Adrenal gland (tissue), 12 donors: ENCODE results near the gene CLCF1. TPM values are rescaled to one million over a fixed set of nuclear protein-coding genes. Genes with fewer than 3 reads are reported as not detected.
A peak's percentile ranks its signal among the peaks of the same experiment; 100 is the strongest.

Experiments
- DNase-seq, 7 donors: peaks; one replicate each; pipeline ENCODE4 v3.0.0-alpha.2; 2019 to 2020
- H3K27ac ChIP-seq, 5 donors: fragments of 200-600 bp; sonication (generic) in 4 of 5; 1 replicate in 3 of 5; 2 replicates in 2 of 5; pipeline versions ENCODE4 v1.5.1 to v1.8.0; 2016 to 2020; ENCODE audit warnings: mild to moderate bottlenecking in 1 of 5
- H3K27me3 ChIP-seq: fragments of 200-600 bp; 2 replicates; pipeline ENCODE4 v1.8.0; 2021
- H3K36me3 ChIP-seq, 2 donors: fragments of 200-600 bp; replicated peaks in 1 of 2; 1 replicate in 1 of 2; 2 replicates in 1 of 2; pipeline versions ENCODE4 v1.5.1 to v1.8.0; 2018 to 2022
- H3K4me1 ChIP-seq, 2 donors: fragments of 200-600 bp; replicated peaks in 1 of 2; 1 replicate in 1 of 2; 2 replicates in 1 of 2; pipeline versions ENCODE4 v1.5.1 to v1.8.0; 2018 to 2021
- H3K4me3 ChIP-seq, 4 donors: fragments of 200-600 bp; sonication (generic) in 3 of 4; one replicate each; pipeline ENCODE4 v1.5.1; 2016 to 2018
- H3K9me3 ChIP-seq, 3 donors: fragments of 200-600 bp; sonication (generic) in 1 of 3; replicated peaks in 1 of 3; 1 replicate in 2 of 3; 2 replicates in 1 of 3; pipeline versions ENCODE4 v1.5.1 to v1.8.0; 2016 to 2021
- CTCF ChIP-seq, 6 experiments: fragments of 450-650 bp in 4 of 6; fragments of 200-600 bp in 2 of 6; sonication (generic) in 1 of 6; IDR thresholded peaks; 1 replicate in 5 of 6; 2 replicates in 1 of 6; pipeline versions ENCODE4 v1.5.1 to v1.8.0; 2016 to 2021; ENCODE audit warnings: antibody characterized with exemption in 6 of 6, mild to moderate bottlenecking in 2 of 6, moderate library complexity in 1 of 6
- POLR2A ChIP-seq, 2 donors: fragments of 450-650 bp; IDR thresholded peaks; one replicate each; pipeline ENCODE4 v1.6.1; 2017; ENCODE audit warnings: antibody characterized with exemption in 2 of 2, mild to moderate bottlenecking in 2 of 2, moderate library complexity in 1 of 2
- WGBS, 4 donors: extraction: QIAGEN DNeasy Blood & Tissue Kit in 2 of 4; methylation state at CpG; one replicate each; pipeline versions ENCODE4 v1.1.5 to v1.1.7; 2013 to 2017; 5-methylcytosine and 5-hydroxymethylcytosine counted together
- intact Hi-C, 2 donors: fragments of 100-400 bp; cut with DNase I; formaldehyde crosslinking; loops; one replicate each; pipeline versions ENCODE4 v1.14.1 to v1.15.0; 2022 to 2023
- polyA plus RNA-seq, 3 donors: library from polyadenylated mRNA; stranded (reverse); fragments of 200-250 nt in 2 of 3; fragments of 350-450 nt in 1 of 3; fragmentation: Illumina TruSeq in 1 of 3; extraction: RNeasy Lipid Tissue Mini Kit (QIAGEN cat#74804) in 1 of 3; gene quantifications; one replicate each; pipeline ENCODE4 v1.2.3, GENCODE V29; 2013 to 2014
- total RNA-seq, 9 donors: library from RNA; depleted of rRNA in 4 of 9; stranded (reverse); fragments of >200 nt in 4 of 9; fragments of 120-200 nt in 1 of 9; fragmentation: NEBNext Ultra II Directional in 1 of 9; extraction: Animal tissue kit (Norgen Biotek cat#: 25700) in 1 of 9; gene quantifications; one replicate each; pipeline versions ENCODE4 v1.1.0 to v1.2.4, GENCODE V29; 2013 to 2023
- donor health status: healthy with polysubstance abuse.
- donor health status: Bipolar disorder and iron deficiency.
- donor health status: DM: yes; HTN: yes; CAD: no.
- donor health status: DM: no; HTN: no; CAD: no.
- donor health status: DM: no; HTN: no; CAD: no.
- donor health status: DM: yes; HTN: yes; CAD: no.

The CLCF1 gene
- total and polyA plus RNA-seq, 12 donors = 0.17 to 16.1 (median 3.1) TPM

GRCh38 chr11:67397536-67397935, 24.1 kb upstream of the CLCF1 start:
- intact Hi-C loops = loop anchor here in 1 of 2 donors (5.0 kb wide), 1 partner anchor 105 kb away; no protein-coding TSS in a partner anchor
- 41 to 54% (median 45%) methylated on average over 6 of the region's 6 CpGs; no CpG with 5 or more reads in 1 of the 4 donors for WGBS, 4 donors
- no peak overlapping the region for H3K4me3 ChIP-seq
- H3K36me3 ChIP-seq = peaks cover 0 to 29% of the 10 kb centered on the region in 2 donors
- DNase-seq = peak in 1 of 7 donors; percentile 72
- no peaks in the 10 kb centered on the region for H3K27me3 ChIP-seq
- peak overlapping the region in 2 of 5 donors; percentile 14 to 46 for H3K27ac ChIP-seq
- H3K4me1 ChIP-seq = peaks cover 27 to 49% of the 10 kb centered on the region in 2 donors
- no peaks in the 10 kb centered on the region for H3K9me3 ChIP-seq
- no peak for TF ChIP-seq CTCF (IDR thresholded peaks at IDR 0.05)
- peak in 1 of 2 donors; percentile 29 for TF ChIP-seq POLR2A (IDR thresholded peaks at IDR 0.05)

GRCh38 chr11:67396587-67397389, 23.4 kb upstream of the CLCF1 start:
- TF ChIP-seq CTCF (IDR thresholded peaks at IDR 0.05) (no peak), POLR2A (IDR thresholded peaks at IDR 0.05) (no peak)
- Histone ChIP-seq H3K36me3 (peaks cover 0 to 29% of the 10 kb centered on the region in 2 donors), H3K4me1 (peaks cover 29 to 46% of the 10 kb centered on the region in 2 donors), H3K4me3 (no peak overlapping the region), H3K9me3 (no peaks in the 10 kb centered on the region), H3K27me3 (no peaks in the 10 kb centered on the region), H3K27ac (peak overlapping the region in 1 of 5 donors; percentile 46)
- DNase-seq = no peak
- 49 to 63% (median 54%) methylated on average over 7 to 13 of the region's 13 CpGs for WGBS, 4 donors
- intact Hi-C loops = loop anchor here in 1 of 2 donors (5.0 kb wide), 1 partner anchor 106 kb away; no protein-coding TSS in a partner anchor

- H3K4me3 ChIP-seq = no peak overlapping the region
- no peaks in the 10 kb centered on the region for H3K9me3 ChIP-seq
- peaks cover 0 to 29% of the 10 kb centered on the region in 2 donors for H3K36me3 ChIP-seq
- H3K4me1 ChIP-seq = peaks cover 32 to 48% of the 10 kb centered on the region in 2 donors
- TF ChIP-seq POLR2A (IDR thresholded peaks at IDR 0.05) (no peak), CTCF (IDR thresholded peaks at IDR 0.05) (no peak)
- intact Hi-C loops = loop anchor here in 1 of 2 donors (5.0 kb wide), 1 partner anchor 106 kb away; no protein-coding TSS in a partner anchor
- H3K27ac ChIP-seq = no peak overlapping the region
- H3K27me3 ChIP-seq = no peaks in the 10 kb centered on the region
- 86 to 91% (median 91%) methylated on average over 7 of the region's 7 CpGs for WGBS, 4 donors
- no peak for DNase-seq
These were observed 22.8 kb upstream of the CLCF1 start for GRCh38 chr11:67396259-67396581.

- intact Hi-C loops = loop anchor here in 1 of 2 donors (5.0 kb wide), 1 partner anchor 107 kb away; no protein-coding TSS in a partner anchor
- Histone ChIP-seq H3K27me3 (no peaks in the 10 kb centered on the region), H3K4me1 (peaks cover 32 to 49% of the 10 kb centered on the region in 2 donors), H3K4me3 (no peak overlapping the region), H3K9me3 (no peaks in the 10 kb centered on the region), H3K36me3 (peaks cover 0 to 29% of the 10 kb centered on the region in 2 donors), H3K27ac (no peak overlapping the region)
- TF ChIP-seq CTCF (IDR thresholded peaks at IDR 0.05) (no peak), POLR2A (IDR thresholded peaks at IDR 0.05) (no peak)
- 86 to 94% (median 88%) methylated on average over 9 to 19 of the region's 19 CpGs for WGBS, 4 donors
- DNase-seq = no peak
These were observed 22.3 kb upstream of the CLCF1 start for GRCh38 chr11:67395555-67396258.
